Measurements from ENCODE around the gene COL9A3.

COL9A3 gene

GRCh38 chr20:62832212-62832922 lies 15.5 kb downstream of the COL9A3 start:
- Mint-ChIP-seq H3K27ac (no peak overlapping the region), H3K36me3 (no peaks in the 10 kb centered on the region)

GRCh38 chr20:62832951-62833391 lies 16.1 kb downstream of the COL9A3 start:
- H3K27me3 Mint-ChIP-seq = peaks cover 26% of the 10 kb centered on the region
- no peaks in the 10 kb centered on the region for H3K4me1 Mint-ChIP-seq
- CTCF ChIA-PET = no interaction called here
- H3K4me3 Mint-ChIP-seq = no peak overlapping the region
- H3K36me3 Mint-ChIP-seq = no peaks in the 10 kb centered on the region
- H3K27ac Mint-ChIP-seq = no peak overlapping the region
- no peak for DNase-seq
- no peaks in the 10 kb centered on the region for H3K9me3 Mint-ChIP-seq

More at GRCh38 chr20:62832212-62832922, 15.5 kb downstream of the COL9A3 start:
- Mint-ChIP-seq H3K9me3 (no peaks in the 10 kb centered on the region), H3K4me3 (no peak overlapping the region), H3K27me3 (peaks cover 26% of the 10 kb centered on the region), H3K4me1 (no peaks in the 10 kb centered on the region)
- DNase-seq = peak; percentile 41
- CTCF ChIA-PET = interaction anchor here (1.2 kb wide), 1 partner anchor 330 kb away, joined by 3 read pairs; no protein-coding TSS in a partner anchor

DNA sequence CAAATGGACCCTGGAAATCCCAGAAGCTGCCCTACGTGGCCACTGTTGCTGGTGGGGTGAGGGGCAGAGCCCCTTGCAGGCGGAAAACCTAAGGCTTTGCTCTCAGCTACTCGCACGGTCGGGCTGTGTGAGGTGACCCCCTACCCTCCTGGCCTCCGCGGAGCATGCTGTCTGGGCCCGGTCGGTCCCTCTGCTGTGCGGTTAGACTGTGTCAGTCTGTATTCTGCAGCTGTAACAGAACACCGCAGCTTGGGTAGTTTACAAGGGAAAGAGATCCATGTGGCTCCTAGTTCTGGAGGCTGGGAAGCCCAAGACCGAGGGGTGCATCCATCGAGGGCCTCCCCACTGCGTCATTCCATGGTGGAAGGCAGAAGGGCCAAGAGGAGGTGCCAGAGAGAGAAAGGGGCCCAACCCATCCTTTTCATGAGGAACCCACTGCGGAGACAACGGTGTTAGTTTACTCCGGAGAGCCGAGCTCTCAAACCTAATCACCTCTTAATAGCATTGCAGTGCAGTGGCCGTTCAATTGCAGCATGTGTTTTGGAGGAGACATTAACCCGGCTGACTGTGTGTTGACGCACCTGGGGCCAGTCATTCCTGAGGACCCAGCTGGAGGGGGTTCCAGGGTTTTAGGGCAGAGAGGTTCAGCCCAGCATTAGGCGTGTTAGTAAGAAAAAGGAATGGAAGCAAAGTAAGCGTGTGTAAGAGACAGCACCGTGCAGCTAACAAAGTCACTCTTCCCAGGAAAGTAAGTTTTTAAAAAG lies 18.3 kb downstream of the COL9A3 start:
- H3K27ac Mint-ChIP-seq = no peak overlapping the region

DNA sequence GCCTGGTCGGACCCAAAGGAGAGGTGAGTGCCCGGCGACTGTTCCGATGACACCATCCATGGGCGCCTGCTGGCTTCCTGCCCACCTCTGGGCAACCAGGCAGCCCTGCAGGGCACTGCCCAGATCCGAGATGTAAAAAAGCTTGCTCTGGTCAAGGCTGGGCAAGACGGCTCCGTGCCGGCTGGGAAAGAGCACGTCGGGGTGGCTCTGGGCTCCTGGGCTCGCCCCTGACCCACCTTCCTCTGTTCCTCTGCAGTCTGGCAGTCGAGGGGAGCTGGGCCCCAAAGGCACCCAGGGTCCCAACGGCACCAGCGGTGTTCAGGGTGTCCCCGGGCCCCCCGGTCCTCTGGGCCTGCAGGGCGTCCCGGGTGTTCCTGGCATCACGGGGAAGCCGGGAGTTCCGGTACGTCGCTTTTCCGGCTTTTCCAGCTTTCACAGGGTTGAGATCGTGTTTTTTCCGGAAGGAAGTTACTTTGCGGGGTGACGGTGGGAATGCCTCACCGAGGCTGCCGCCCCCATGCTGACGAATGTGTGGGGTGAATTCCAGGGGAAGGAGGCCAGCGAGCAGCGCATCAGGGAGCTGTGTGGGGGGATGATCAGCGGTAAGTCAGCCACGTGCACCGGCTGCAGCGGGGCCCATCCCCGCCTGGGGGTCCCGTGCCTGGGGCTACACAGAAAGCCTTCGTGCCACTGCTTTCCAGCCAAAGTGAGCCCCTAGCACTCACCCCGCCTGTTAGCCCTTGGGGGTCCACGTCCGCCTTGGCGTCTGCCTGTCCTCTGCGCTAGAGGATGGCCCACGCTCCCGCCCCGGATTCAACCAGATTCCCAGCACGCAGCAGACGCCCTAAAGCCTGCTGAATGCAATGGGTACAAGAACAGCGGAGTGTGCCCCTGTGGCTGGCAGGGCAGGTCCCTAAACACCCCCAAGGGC lies 19.3 kb downstream of the COL9A3 start:
- Mint-ChIP-seq H3K27me3 (peaks cover 30% of the 10 kb centered on the region), H3K4me3 (no peak overlapping the region), H3K36me3 (no peaks in the 10 kb centered on the region), H3K9me3 (no peaks in the 10 kb centered on the region), H3K27ac (no peak overlapping the region), H3K4me1 (no peaks in the 10 kb centered on the region)
- no peak for DNase-seq
- CTCF ChIA-PET = no interaction called here

More for the DNA sequence above, 18.3 kb downstream of the COL9A3 start:
- Mint-ChIP-seq H3K4me1 (no peaks in the 10 kb centered on the region), H3K36me3 (no peaks in the 10 kb centered on the region), H3K27me3 (peaks cover 30% of the 10 kb centered on the region), H3K9me3 (no peaks in the 10 kb centered on the region), H3K4me3 (no peak overlapping the region)
- DNase-seq = no peak
- CTCF ChIA-PET = no interaction called here

- Mint-ChIP-seq H3K4me1 (no peaks in the 10 kb centered on the region), H3K27me3 (peaks cover 30% of the 10 kb centered on the region), H3K36me3 (no peaks in the 10 kb centered on the region), H3K27ac (no peak overlapping the region), H3K4me3 (no peak overlapping the region), H3K9me3 (no peaks in the 10 kb centered on the region)
- DNase-seq = no peak
- CTCF ChIA-PET = no interaction called here
These were observed 20.2 kb downstream of the COL9A3 start for GRCh38 chr20:62836967-62837490.

- no peaks in the 10 kb centered on the region for H3K4me1 Mint-ChIP-seq
- no peak overlapping the region for H3K27ac Mint-ChIP-seq
- CTCF ChIA-PET = interaction anchor here (0.5 kb wide), 1 partner anchor 32 kb away, joined by 3 read pairs; no protein-coding TSS in a partner anchor
- no peaks in the 10 kb centered on the region for H3K36me3 Mint-ChIP-seq
- peaks cover 27% of the 10 kb centered on the region for H3K27me3 Mint-ChIP-seq
- DNase-seq = no peak
- no peak overlapping the region for H3K4me3 Mint-ChIP-seq
- H3K9me3 Mint-ChIP-seq = no peaks in the 10 kb centered on the region
These were observed 20.9 kb downstream of the COL9A3 start for GRCh38 chr20:62837790-62838127.

- no peak overlapping the region for H3K27ac Mint-ChIP-seq
- no peaks in the 10 kb centered on the region for H3K4me1 Mint-ChIP-seq
These were observed 21.5 kb downstream of the COL9A3 start for GRCh38 chr20:62838128-62838891.

DNA sequence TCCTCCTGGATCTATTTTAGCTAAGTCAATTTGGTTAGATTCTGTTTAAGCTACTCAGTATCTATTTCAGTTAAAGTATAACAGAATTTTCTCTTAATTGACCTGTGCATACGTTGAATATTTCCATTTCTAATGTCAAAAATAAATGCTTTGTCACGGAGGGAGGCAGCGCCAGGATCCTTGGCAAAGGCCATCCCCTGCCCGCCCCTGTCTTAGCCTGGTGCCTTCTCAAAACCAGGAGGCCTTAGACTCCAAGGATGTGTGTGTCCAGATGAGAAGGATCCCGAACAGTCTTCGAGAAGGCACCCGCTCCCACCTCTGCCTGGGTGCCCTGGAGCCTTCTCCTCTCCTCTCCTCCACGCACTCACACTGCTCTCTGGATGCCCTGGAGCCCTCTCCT lies 22.4 kb downstream of the COL9A3 start:
- Mint-ChIP-seq H3K27ac (no peak overlapping the region), H3K36me3 (no peaks in the 10 kb centered on the region), H3K4me3 (no peak overlapping the region), H3K4me1 (no peaks in the 10 kb centered on the region), H3K27me3 (peaks cover 27% of the 10 kb centered on the region), H3K9me3 (no peaks in the 10 kb centered on the region)
- CTCF ChIA-PET = interaction anchor here (0.6 kb wide), 1 partner anchor 11 kb away, joined by 5 read pairs; no protein-coding TSS in a partner anchor
- no peak for DNase-seq

More at GRCh38 chr20:62838128-62838891, 21.5 kb downstream of the COL9A3 start:
- Mint-ChIP-seq H3K36me3 (no peaks in the 10 kb centered on the region), H3K4me3 (no peak overlapping the region), H3K9me3 (no peaks in the 10 kb centered on the region), H3K27me3 (peaks cover 27% of the 10 kb centered on the region)
- DNase-seq = no peak
- CTCF ChIA-PET = interaction anchor here (0.5 kb wide), 1 partner anchor 32 kb away, joined by 3 read pairs; no protein-coding TSS in a partner anchor

GRCh38 chr20:62839816-62840215 lies 23.0 kb downstream of the COL9A3 start:
- Mint-ChIP-seq H3K4me3 (no peak overlapping the region), H3K36me3 (no peaks in the 10 kb centered on the region), H3K9me3 (no peaks in the 10 kb centered on the region), H3K4me1 (no peaks in the 10 kb centered on the region), H3K27ac (no peak overlapping the region), H3K27me3 (peaks cover 26% of the 10 kb centered on the region)
- CTCF ChIA-PET = no interaction called here
- DNase-seq = no peak

GRCh38 chr20:62840244-62841197 lies 23.7 kb downstream of the COL9A3 start:
- Mint-ChIP-seq H3K9me3 (no peaks in the 10 kb centered on the region), H3K27ac (no peak overlapping the region), H3K4me1 (no peaks in the 10 kb centered on the region), H3K27me3 (peaks cover 20% of the 10 kb centered on the region), H3K36me3 (no peaks in the 10 kb centered on the region), H3K4me3 (no peak overlapping the region)
- no peak for DNase-seq
- CTCF ChIA-PET = no interaction called here

GRCh38 chr20:62841705-62842212 lies 24.9 kb downstream of the COL9A3 start:
- no peak for DNase-seq
- Mint-ChIP-seq H3K4me1 (no peaks in the 10 kb centered on the region), H3K36me3 (no peaks in the 10 kb centered on the region), H3K4me3 (no peak overlapping the region), H3K27ac (no peak overlapping the region), H3K9me3 (no peaks in the 10 kb centered on the region), H3K27me3 (peaks cover 9% of the 10 kb centered on the region)
- CTCF ChIA-PET = interaction anchor here (0.7 to 1.0 kb wide), 2 partner anchors 10 to 13 kb away, joined by 3 read pairs; no protein-coding TSS in a partner anchor

DNA sequence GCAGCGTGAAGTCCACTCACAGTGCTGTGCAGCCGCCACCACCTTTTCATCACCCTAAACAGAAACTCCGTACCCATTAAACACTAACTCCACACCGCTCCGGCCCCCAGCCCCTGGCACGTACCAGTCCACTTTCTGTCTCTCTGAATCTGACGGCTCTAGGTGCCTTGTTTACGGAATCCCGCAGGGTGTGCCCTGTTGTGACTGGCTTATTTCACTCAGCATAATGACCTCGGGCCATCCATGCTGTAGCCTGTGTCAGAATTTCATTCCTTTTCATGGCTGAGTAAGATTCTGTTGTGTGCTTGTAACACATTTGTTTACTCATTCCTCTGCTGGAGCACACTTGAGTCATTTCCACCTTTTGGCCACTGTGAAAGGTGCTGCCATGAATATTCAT lies 26.8 kb downstream of the COL9A3 start:
- H3K27ac Mint-ChIP-seq = no peak overlapping the region
- no peak for DNase-seq
- H3K9me3 Mint-ChIP-seq = no peaks in the 10 kb centered on the region
- H3K4me1 Mint-ChIP-seq = no peaks in the 10 kb centered on the region
- no peaks in the 10 kb centered on the region for H3K36me3 Mint-ChIP-seq
- CTCF ChIA-PET = no interaction called here
- H3K4me3 Mint-ChIP-seq = no peak overlapping the region
- peaks cover 4% of the 10 kb centered on the region for H3K27me3 Mint-ChIP-seq
